ENCODE measurements around the gene ZFPM1.

Gene ZFPM1

GRCh38 chr16:88536971-88537751 lies 84.1 kb downstream of the ZFPM1 start:
- DNase-seq (ENCODE audit: low read depth in 2 of 3, low spot score in 1 of 3), result no peak

GRCh38 chr16:88537859-88538258 lies 84.8 kb downstream of the ZFPM1 start:
- no peak for DNase-seq (ENCODE audit: low read depth in 2 of 3, low spot score in 1 of 3)

- no peak for DNase-seq (ENCODE audit: low read depth in 2 of 3, low spot score in 1 of 3)
These were observed 85.4 kb downstream of the ZFPM1 start for GRCh38 chr16:88538366-88539060.

- no peak for DNase-seq (ENCODE audit: low read depth in 2 of 3, low spot score in 1 of 3)
These were observed 86.2 kb downstream of the ZFPM1 start for GRCh38 chr16:88539261-88539651.

DNA sequence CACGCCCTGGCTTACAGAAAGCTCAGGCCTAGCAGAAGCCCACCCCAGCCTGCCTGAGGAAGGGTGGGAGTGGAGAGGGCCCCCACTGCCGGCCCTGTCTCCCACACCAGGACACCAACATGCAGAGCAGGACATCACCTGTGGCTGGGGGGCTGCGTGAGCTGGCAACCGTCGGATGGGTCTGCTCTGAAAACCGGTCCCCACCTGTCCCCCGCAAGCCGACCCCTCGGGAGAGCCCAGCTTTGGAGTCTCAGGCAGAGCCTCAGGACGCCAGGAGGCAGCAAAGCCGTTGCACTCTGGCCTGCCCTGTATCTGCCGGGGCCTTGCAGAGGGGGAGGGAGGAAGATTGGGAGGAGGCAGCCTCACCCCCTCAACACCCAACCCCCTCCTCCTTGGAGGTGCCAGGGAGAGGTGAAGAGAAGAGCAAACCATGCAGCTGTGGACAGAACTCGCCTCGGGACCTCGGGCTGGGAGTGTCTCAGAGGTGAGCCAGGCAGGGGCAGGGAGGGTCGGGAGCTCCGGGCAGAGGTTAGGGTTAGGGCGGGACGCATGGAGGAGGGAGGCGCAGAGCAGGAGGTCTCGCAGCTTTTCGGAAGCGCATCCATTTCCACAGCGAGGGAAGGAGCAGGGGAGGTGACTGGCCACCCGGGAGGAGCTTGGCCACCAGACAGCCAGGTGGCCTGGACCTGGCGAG lies 86.7 kb downstream of the ZFPM1 start:
- no peak for DNase-seq (ENCODE audit: low read depth in 2 of 3, low spot score in 1 of 3)

GRCh38 chr16:88540346-88540977 lies 87.4 kb downstream of the ZFPM1 start:
- DNase-seq (ENCODE audit: low read depth in 2 of 3, low spot score in 1 of 3), result no peak

DNA sequence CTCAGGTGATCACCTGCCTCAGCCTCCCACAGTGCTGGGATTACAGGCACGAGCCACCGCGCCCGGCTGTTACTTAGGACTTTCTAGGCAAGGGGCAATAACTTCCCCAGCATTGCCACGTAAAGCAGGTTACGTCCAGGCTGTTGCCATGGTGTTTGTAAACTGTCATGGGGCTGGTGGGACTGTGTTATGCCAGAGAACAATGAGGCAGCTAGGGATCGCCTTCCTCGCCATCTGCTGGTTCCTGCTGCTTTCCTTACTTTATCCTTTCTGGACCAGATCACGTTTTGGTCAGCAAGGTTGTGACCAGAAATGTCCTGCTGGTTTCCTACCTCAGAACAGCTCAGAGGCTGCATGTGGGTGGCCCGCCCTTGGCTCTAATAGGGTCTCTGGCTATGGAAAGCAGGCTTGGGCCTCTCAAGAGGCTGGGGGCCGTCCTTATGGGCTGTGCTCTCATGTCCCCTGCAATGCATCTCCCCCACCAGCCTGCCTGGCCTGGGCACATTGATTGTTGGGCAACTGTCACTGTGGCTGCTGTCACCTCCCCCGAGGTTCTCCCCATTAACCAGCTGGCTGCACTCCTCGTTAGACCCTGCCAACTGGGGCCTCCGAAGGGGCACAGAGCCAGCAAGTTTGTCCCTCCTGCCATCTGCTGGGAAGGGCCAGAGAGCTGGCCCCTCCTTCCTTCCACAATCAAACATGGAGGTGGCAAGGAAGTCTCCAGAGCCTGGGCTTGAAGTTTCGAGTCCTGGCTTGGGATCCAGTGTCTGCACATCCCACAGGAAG lies 88.9 kb downstream of the ZFPM1 start:
- DNase-seq (ENCODE audit: low read depth in 2 of 3, low spot score in 1 of 3), result no peak

- no peak for DNase-seq (ENCODE audit: low read depth in 2 of 3, low spot score in 1 of 3)
These were observed 90.2 kb downstream of the ZFPM1 start for GRCh38 chr16:88543230-88543813.

- no peak for DNase-seq (ENCODE audit: low read depth in 2 of 3, low spot score in 1 of 3)
These were observed 92.7 kb downstream of the ZFPM1 start for GRCh38 chr16:88545781-88546180.

GRCh38 chr16:88548131-88548874 lies 95.2 kb downstream of the ZFPM1 start:
- no peak for DNase-seq (ENCODE audit: low read depth in 2 of 3, low spot score in 1 of 3)

- DNase-seq (ENCODE audit: low read depth in 2 of 3, low spot score in 1 of 3), result no peak
These were observed 95.9 kb downstream of the ZFPM1 start for GRCh38 chr16:88548985-88549384.

DNA sequence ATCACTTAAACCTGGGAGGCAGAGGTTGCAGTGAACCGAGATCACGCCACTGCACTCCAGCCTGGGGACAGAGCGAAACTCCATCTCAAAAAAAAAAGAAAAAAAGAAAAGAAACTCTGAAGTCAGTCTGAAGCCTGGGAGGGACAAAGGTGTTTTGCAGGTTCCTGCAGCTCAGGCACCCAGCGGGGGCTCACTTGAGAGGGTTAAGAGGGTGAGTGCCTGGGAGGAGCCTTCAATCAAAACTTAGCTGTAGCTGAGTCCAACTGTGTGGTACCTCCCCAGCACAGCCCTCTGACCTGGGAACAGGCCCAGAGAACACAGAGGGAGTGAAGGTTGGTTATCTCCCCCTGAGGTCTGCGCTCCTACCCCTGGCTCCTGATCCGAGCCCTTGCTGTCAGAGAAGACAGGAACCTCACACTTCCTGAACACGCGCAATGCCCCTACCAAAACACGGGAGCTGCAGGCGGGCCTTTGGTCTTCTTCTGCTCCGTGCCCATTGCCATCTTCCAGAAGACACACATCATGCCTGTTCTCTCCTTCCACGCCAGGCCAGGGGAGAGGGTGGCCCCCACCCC lies 96.7 kb downstream of the ZFPM1 start:
- DNase-seq (ENCODE audit: low read depth in 2 of 3, low spot score in 1 of 3), result no peak

GRCh38 chr16:88550246-88550661 lies 97.2 kb downstream of the ZFPM1 start:
- DNase-seq (ENCODE audit: low read depth in 2 of 3, low spot score in 1 of 3), result no peak

DNA sequence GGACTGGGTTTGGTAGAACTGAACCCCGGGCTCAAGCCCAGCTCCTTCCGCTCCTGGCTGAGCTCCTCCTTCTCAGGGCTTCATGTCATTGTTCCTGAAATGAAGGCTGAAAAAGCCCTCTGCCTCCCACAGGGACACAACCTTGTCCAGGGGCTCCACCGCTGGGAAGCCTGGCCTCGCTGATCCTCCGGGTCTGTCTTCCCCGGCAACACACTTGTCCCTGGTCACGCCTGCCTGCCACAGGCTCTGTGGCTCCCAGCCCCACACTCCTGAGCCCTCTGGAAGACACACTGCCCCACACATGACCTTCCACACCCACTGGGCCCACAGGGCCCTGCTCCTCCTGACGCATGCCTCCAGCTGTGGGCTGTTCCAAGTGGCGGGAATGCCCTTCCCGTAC lies 99.1 kb downstream of the ZFPM1 start:
- DNase-seq (ENCODE audit: low read depth in 2 of 3, low spot score in 1 of 3), result no peak

GRCh38 chr16:88552815-88553214 lies 99.7 kb downstream of the ZFPM1 start:
- no peak for DNase-seq (ENCODE audit: low read depth in 2 of 3, low spot score in 1 of 3)

DNA sequence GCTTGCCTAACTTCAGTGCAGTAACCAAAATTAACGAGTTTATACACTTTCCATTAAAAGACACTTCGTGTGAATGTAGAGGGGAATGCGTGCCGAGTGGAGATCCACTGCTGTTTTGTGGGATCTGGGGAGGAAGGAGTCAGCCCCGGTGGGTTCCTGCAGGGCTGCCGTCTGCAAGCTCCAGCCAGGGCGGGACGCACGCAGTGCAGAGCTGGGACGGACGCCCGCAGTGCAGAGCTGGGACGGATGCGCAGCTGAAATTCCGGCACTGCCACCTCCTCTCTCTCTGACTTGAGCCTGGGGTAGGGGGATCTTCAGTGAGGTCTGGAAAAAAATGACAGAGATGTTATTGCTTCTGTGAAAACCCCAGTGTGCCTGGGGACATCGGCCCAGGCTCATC lies 100.7 kb downstream of the ZFPM1 start:
- no peak for DNase-seq (ENCODE audit: low read depth in 2 of 3, low spot score in 1 of 3)

GRCh38 chr16:88554711-88555264 lies 101.7 kb downstream of the ZFPM1 start:
- DNase-seq (ENCODE audit: low read depth in 2 of 3, low spot score in 1 of 3), result no peak

DNA sequence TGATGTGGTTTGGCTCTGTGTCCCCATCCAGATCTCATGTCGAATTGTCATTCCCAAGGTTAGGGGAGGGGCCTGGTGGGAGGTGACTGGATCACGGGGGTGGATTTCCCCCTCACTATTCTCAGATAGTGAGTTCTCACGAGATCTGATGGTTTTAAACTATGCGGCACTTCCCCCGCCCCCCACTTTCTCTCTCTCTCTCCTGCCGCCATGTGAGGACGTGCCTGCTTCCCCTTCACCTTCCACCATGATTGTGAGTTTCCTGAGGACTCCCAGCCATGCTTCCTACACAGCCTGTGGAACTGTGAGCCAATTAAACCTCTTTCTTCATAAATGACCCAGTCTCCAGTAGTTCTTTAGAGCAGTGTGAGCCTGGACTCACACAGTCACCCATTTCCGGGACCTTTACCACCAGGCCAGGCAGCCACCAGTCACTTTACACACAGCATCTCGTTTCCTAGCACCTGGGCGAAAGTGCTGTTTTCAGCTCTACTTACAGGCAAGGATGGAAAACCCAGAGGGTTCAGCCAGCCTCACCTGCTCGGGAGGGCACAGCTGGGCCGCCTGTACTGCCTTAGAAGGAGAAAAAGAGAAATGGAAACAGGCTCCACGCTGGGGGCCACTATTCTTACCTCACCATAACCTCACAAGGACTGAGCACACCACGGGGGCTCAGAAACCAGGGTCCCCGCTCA lies 103.4 kb downstream of the ZFPM1 start:
- DNase-seq (ENCODE audit: low read depth in 2 of 3, low spot score in 1 of 3), result no peak

All from stimulated activated CD4-positive, alpha-beta T cell treated with anti-CD3 and anti-CD28 coated beads, Interleukin-12 subunit alpha, Interleukin-12 subunit beta, amount 100 ng/mL, for 48 hours (primary cell).